HCT116 (cell line): ENCODE data around the gene ALAS1.

Experiments used
- CEBPB ChIP-seq: IDR thresholded peaks from 2 replicates; pipeline ENCODE4 v1.6.1; 2012; ENCODE audit warnings: low read depth
- CTCF ChIP-seq, 3 experiments: fragments of 200-600 bp in 1 of 3; sonication (generic) in 1 of 3; IDR thresholded peaks in 2 of 3; conservative IDR thresholded peaks in 1 of 3; 2 replicates each; pipeline ENCODE4 v1.5.1; 2012 to 2017; ENCODE audit warnings: low read depth in 2 of 3, low read length in 2 of 3, antibody characterized with exemption in 1 of 3, borderline replicate concordance in 1 of 3, control low read depth in 1 of 3, mild to moderate bottlenecking in 1 of 3, mixed read lengths in 1 of 3, mixed run types in 1 of 3, moderate library complexity in 1 of 3; ENCODE audit not compliant: insufficient read depth in 1 of 3
- MAX ChIP-seq: IDR thresholded peaks from 2 replicates; pipeline ENCODE4 v1.6.1; 2012
- POLR2A ChIP-seq: IDR thresholded peaks from 2 replicates; pipeline ENCODE4 v1.7.0; 2011; ENCODE audit warnings: borderline replicate concordance; ENCODE audit not compliant: insufficient read depth, insufficient read length; ENCODE audit errors: extremely low read depth
- POLR2AphosphoS5 ChIP-seq: IDR thresholded peaks from 2 replicates; pipeline ENCODE4 v1.6.1; 2011; ENCODE audit warnings: mild to moderate bottlenecking, low read depth, low read length, moderate library complexity
- RAD21 ChIP-seq: IDR thresholded peaks from 2 replicates; pipeline ENCODE4 v1.6.1; 2012; ENCODE audit warnings: low read depth, mild to moderate bottlenecking
- SIN3A ChIP-seq: IDR thresholded peaks from 2 replicates; pipeline ENCODE4 v1.6.1; 2012; ENCODE audit warnings: low read depth
- SRF ChIP-seq: IDR thresholded peaks from 2 replicates; pipeline ENCODE4 v1.6.1; 2012; ENCODE audit warnings: low read depth
- TCF7L2 ChIP-seq: IDR thresholded peaks from 2 replicates; pipeline ENCODE4 v1.7.0; 2011; ENCODE audit warnings: borderline replicate concordance, inconsistent platforms; ENCODE audit not compliant: insufficient read depth, insufficient read length; ENCODE audit errors: extremely low read depth
- YY1 ChIP-seq: IDR thresholded peaks from 2 replicates; pipeline ENCODE4 v1.6.1; 2011; ENCODE audit warnings: low read length, low read depth, moderate library complexity, mild to moderate bottlenecking; ENCODE audit not compliant: insufficient replicate concordance; ENCODE audit errors: extremely low read depth
- ZBTB33 ChIP-seq: IDR thresholded peaks from 2 replicates; pipeline ENCODE4 v1.6.1; 2011; ENCODE audit warnings: mild to moderate bottlenecking, low read length, moderate library complexity; ENCODE audit not compliant: insufficient replicate concordance; ENCODE audit errors: extremely low read depth
- ZFX ChIP-seq: fragments of 450-650 bp; IDR thresholded peaks from 2 replicates; pipeline ENCODE4 v1.6.1; 2017
- TF ChIP-seq, protein P1 (sequence below): IDR thresholded peaks from 2 replicates; pipeline ENCODE4 v1.6.1; 2012; ENCODE audit warnings: low read depth

- TF ChIP-seq SIN3A: no peak
- TF ChIP-seq, protein P1, sequence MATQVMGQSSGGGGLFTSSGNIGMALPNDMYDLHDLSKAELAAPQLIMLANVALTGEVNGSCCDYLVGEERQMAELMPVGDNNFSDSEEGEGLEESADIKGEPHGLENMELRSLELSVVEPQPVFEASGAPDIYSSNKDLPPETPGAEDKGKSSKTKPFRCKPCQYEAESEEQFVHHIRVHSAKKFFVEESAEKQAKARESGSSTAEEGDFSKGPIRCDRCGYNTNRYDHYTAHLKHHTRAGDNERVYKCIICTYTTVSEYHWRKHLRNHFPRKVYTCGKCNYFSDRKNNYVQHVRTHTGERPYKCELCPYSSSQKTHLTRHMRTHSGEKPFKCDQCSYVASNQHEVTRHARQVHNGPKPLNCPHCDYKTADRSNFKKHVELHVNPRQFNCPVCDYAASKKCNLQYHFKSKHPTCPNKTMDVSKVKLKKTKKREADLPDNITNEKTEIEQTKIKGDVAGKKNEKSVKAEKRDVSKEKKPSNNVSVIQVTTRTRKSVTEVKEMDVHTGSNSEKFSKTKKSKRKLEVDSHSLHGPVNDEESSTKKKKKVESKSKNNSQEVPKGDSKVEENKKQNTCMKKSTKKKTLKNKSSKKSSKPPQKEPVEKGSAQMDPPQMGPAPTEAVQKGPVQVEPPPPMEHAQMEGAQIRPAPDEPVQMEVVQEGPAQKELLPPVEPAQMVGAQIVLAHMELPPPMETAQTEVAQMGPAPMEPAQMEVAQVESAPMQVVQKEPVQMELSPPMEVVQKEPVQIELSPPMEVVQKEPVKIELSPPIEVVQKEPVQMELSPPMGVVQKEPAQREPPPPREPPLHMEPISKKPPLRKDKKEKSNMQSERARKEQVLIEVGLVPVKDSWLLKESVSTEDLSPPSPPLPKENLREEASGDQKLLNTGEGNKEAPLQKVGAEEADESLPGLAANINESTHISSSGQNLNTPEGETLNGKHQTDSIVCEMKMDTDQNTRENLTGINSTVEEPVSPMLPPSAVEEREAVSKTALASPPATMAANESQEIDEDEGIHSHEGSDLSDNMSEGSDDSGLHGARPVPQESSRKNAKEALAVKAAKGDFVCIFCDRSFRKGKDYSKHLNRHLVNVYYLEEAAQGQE: no peak
- TF ChIP-seq ZFX: no peak
- no peak for TF ChIP-seq CTCF (IDR thresholded peaks at IDR 0.05 in 2 of 3, conservative IDR thresholded peaks at IDR 0.05 in 1 of 3; ENCODE audit: borderline replicate concordance in 1 of 3, insufficient read depth in 1 of 3, low read depth in 2 of 3, low read length in 2 of 3)
- TF ChIP-seq POLR2A: no peak
- no peak for TF ChIP-seq RAD21
- no peak for TF ChIP-seq POLR2AphosphoS5
- no peak for TF ChIP-seq YY1
- no peak for TF ChIP-seq CEBPB
- no peak for TF ChIP-seq SRF
- no peak for TF ChIP-seq TCF7L2
- TF ChIP-seq ZBTB33: no peak
- no peak for TF ChIP-seq MAX
Measured at GRCh38 chr3:52226229-52226817, 28.4 kb downstream of the ALAS1 start.
